ENCODE measurements around the gene SIAH3. TPM values are rescaled to one million over a fixed set of nuclear protein-coding genes. Genes with fewer than 3 reads are reported as not detected.

SIAH3 gene
- total RNA-seq (2022; extraction: Qiagen RNA extraction; ENCODE audit: low read depth) = not detected in 5 replicates

DNA sequence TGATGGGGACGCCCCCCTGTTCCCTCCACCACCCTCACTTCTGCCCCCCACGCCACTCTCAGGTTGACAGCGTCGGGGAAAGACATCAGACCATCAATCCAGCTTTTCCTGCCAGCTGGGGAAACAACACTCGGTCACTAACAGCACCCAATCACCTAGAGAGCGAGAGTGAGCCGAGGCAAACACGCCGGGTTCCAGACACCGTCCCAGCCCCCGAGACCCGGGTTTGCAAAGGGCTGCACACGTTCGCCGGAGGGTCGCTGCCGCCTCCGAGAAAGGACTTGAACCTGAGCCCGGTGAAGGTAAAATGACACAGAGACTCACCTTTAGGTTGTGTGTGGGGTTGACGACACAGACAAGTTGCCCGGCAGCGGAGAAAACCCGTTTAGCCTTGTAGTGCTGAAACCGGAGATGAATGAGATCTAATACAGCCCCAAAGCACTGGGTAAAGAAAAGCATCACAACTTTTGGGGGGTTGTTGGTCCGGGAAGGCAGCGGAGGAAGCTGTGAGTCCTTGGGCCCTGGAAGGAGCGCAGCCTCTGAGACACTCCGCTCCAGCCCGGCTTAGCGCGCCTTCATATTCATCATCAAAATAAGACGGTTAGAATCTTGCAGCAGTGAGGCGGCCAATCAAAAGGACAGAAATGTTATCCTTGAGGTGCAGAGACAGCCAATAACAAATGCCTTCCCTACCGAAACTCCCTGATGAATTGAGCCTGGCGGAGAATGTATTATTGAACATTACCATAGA is at the start of gene SIAH3:
TSS of gene SIAH3 (minus strand) at position 583 of the 751 bp plus-strand sequence. CDS start at position 459, 124 bp downstream.

Other genes starting within 250 kb of the SIAH3 start
- not detected in 5 replicates for gene ERICH6B, start 236.0 kb downstream of the SIAH3 start, total RNA-seq (2022; extraction: Qiagen RNA extraction; ENCODE audit: low read depth)
- gene CBY2, start 149.4 kb downstream of the SIAH3 start, total RNA-seq (2022; extraction: Qiagen RNA extraction; ENCODE audit: low read depth) = 0.03 TPM in 1 of 5 replicates, not detected in the others
- gene ZC3H13, start 201.0 kb upstream of the SIAH3 start, total RNA-seq (2022; extraction: Qiagen RNA extraction; ENCODE audit: low read depth) = 13.1 to 19.8 TPM (median 15.1 TPM) in 5 replicates

All from A549 treated with CpdA at 1 μM for 4 hours (cell line).